Measurements from ENCODE around the gene HDGF.

DNA sequence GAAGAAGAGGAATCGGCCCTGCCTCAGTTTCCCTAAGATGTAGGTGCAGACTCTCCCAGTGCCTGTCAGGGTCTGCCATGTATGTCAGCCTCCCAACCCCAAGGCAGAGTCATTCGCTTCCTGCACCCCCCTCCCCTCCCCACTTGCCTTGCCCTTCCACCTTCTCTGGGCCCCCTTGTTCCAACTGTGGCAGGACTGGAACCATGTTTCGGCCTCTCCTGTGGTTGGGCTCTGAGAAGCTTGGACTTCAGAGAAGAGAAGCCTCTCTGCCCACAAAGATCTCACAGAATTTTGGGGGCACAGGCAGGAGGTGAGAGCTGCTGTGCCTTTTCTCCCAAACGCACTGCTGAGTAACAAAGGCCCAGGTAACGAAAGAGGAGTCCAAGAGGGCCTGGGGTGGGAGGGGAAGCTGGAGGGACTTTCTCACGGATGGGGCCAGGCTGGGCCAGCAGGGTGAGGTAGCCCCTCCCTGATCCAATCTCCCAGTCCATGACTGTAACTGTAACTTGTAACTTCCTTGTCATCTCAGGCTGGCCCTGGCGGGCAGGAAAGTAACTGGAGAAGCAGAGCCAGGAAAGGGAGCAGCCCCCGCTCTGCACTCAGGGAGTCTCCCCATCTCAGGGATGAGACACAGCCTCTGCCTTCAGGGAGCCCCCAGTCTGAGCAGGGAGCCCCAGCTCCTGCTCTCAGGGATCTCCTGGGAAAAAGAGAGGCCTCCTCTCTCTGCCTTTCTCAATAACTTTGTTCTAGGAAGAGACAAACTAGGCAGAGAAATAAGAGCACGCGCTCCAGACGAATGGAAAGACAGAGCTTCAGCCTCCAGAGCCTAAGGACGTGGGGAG is 57.4 kb downstream of the HDGF start:
- TF ChIP-seq EP300 (IDR thresholded peaks at IDR 0.05) (no peak), POLR2AphosphoS5 (IDR thresholded peaks at IDR 0.05) (no peak)

Measured in upper lobe of left lung (tissue), 4 donors.